HCT116 (cell line): Measurements from ENCODE around the gene AZGP1. TPM values are rescaled to one million over a fixed set of nuclear protein-coding genes. Genes with fewer than 3 reads are reported as not detected.

Experiments
- ATAC-seq: fragments of 200-7000 bp; cut with Tn5 transposase; 2 replicates; pipeline ENCODE4 v1.9.1; 2020; ENCODE audit warnings: mild to moderate bottlenecking, moderate library complexity
- BruUV-seq: library from RNA; stranded (reverse); fragments of 400-500 nt; replicated peaks from 2 replicates; lab custom pipeline; 2021; lab: Mats Ljungman, UMichigan
- CTCF ChIA-PET: fragments of 300-600 bp; sonication (Branson Sonifier 250); formaldehyde crosslinking; loops from one replicate; lab custom pipeline; 2021; ENCODE audit warnings: antibody characterized with exemption; lab: Charles Lee
- POLR2A ChIA-PET: fragments of 300-600, 350-600 bp; sonication (Branson Sonifier 250); formaldehyde crosslinking; loops from one replicate; lab custom pipeline; 2021; ENCODE audit warnings: antibody characterized with exemption; lab: Charles Lee
- RAD21 ChIA-PET, 2 experiments: fragments of 300-600 bp; sonication (Branson Sonifier 250); formaldehyde crosslinking; loops; one replicate each; lab custom pipeline; 2023; ENCODE audit warnings: low total read pairs in 2 of 2; ENCODE audit not compliant: uncharacterized antibody in 2 of 2, unreplicated experiment in 2 of 2, low non-redundant PET in 1 of 2; lab: Charles Lee
- DNase-seq: peaks from one replicate; pipeline ENCODE4 v3.0.0-alpha.2; 2010; ENCODE audit warnings: low read depth, low spot score
- H2AFZ ChIP-seq: fragments of 200-600 bp; shearing (Covaris generic), sonication (generic); 2 replicates; pipeline ENCODE4 v1.6.1; 2017; ENCODE audit warnings: low read depth, mixed run types, mixed read lengths, antibody characterized with exemption, low read length; ENCODE audit not compliant: poor library complexity, severe bottlenecking
- H3K27ac ChIP-seq: 2 replicates; pipeline ENCODE4 v1.5.1; 2012; ENCODE audit warnings: low read depth, low read length
- H3K27me3 ChIP-seq: fragments of 200-600 bp; sonication (generic); 2 replicates; pipeline ENCODE4 v1.6.1; 2016; ENCODE audit warnings: mixed run types, low read length, mixed read lengths; ENCODE audit not compliant: insufficient read depth
- H3K36me3 ChIP-seq, 2 experiments: fragments of 200-500 bp in 1 of 2; fragments of 200-600 bp in 1 of 2; sonication (Bioruptor generic) in 1 of 2; sonication (generic) in 1 of 2; 2 replicates each; pipeline versions ENCODE4 v1.5.1 to v1.6.1; 2014 to 2016; ENCODE audit warnings: low read length in 2 of 2, inconsistent platforms in 1 of 2, mixed read lengths in 1 of 2, mixed run types in 1 of 2; ENCODE audit not compliant: insufficient read depth in 2 of 2, control insufficient read depth in 1 of 2
- H3K4me1 ChIP-seq, 2 experiments: fragments of 200-600 bp in 1 of 2; sonication (generic) in 1 of 2; 2 replicates each; pipeline versions ENCODE4 v1.5.1 to v1.6.1; 2012 to 2017; ENCODE audit warnings: low read length in 2 of 2, inconsistent platforms in 1 of 2, mild to moderate bottlenecking in 1 of 2, mixed read lengths in 1 of 2, mixed run types in 1 of 2, moderate library complexity in 1 of 2; ENCODE audit not compliant: insufficient read depth in 2 of 2, control insufficient read depth in 1 of 2
- H3K4me2 ChIP-seq: fragments of 200-600 bp; sonication (generic); 2 replicates; pipeline ENCODE4 v1.6.1; 2017; ENCODE audit warnings: mixed run types, low read length, mixed read lengths
- H3K4me3 ChIP-seq, 2 experiments: fragments of 200-600 bp in 1 of 2; sonication (generic) in 1 of 2; replicated peaks in 1 of 2; 2 replicates each; pipeline ENCODE4 v1.5.1; 2011 to 2016; ENCODE audit warnings: low read length in 2 of 2, control low read depth in 1 of 2, low read depth in 1 of 2, mild to moderate bottlenecking in 1 of 2, mixed read lengths in 1 of 2, mixed run types in 1 of 2
- H3K79me2 ChIP-seq: fragments of 200-600 bp; sonication (generic); 2 replicates; pipeline ENCODE4 v1.6.1; 2017; ENCODE audit warnings: mild to moderate bottlenecking, mixed run types, low read length, moderate library complexity, mixed read lengths; ENCODE audit not compliant: insufficient read depth
- H3K9ac ChIP-seq: fragments of 200-600 bp; sonication (generic); 2 replicates; pipeline ENCODE4 v1.6.1; 2016; ENCODE audit warnings: low read length, mixed read lengths
- H3K9me2 ChIP-seq: fragments of 200-600 bp; sonication (generic), shearing (Covaris generic); 2 replicates; pipeline ENCODE4 v1.6.1; 2017; ENCODE audit warnings: mixed run types, mild to moderate bottlenecking, moderate library complexity; ENCODE audit not compliant: insufficient read depth
- H3K9me3 ChIP-seq, 2 experiments: fragments of 200-500 bp in 1 of 2; fragments of 200-600 bp in 1 of 2; sonication (Bioruptor generic) in 1 of 2; sonication (generic) in 1 of 2; 2 replicates each; pipeline ENCODE4 v1.6.1; 2014 to 2017; ENCODE audit warnings: low read length in 2 of 2, mixed read lengths in 2 of 2, inconsistent platforms in 1 of 2, low read depth in 1 of 2, mild to moderate bottlenecking in 1 of 2, mixed run types in 1 of 2, moderate library complexity in 1 of 2; ENCODE audit not compliant: control insufficient read depth in 1 of 2, insufficient read depth in 1 of 2
- H4K20me1 ChIP-seq: fragments of 200-600 bp; sonication (generic), shearing (Covaris generic); 2 replicates; pipeline ENCODE4 v1.6.1; 2017; ENCODE audit warnings: mixed run types, mild to moderate bottlenecking, moderate library complexity; ENCODE audit not compliant: insufficient read depth
- ATF3 ChIP-seq: IDR thresholded peaks from 2 replicates; pipeline ENCODE4 v1.6.1; 2012
- CBX3 ChIP-seq: IDR thresholded peaks from 2 replicates; pipeline ENCODE4 v1.6.1; 2012; ENCODE audit warnings: low read depth
- CEBPB ChIP-seq: IDR thresholded peaks from 2 replicates; pipeline ENCODE4 v1.6.1; 2012; ENCODE audit warnings: low read depth
- CTCF ChIP-seq, 3 experiments: fragments of 200-600 bp in 1 of 3; sonication (generic) in 1 of 3; IDR thresholded peaks in 2 of 3; conservative IDR thresholded peaks in 1 of 3; 2 replicates each; pipeline ENCODE4 v1.5.1; 2012 to 2017; ENCODE audit warnings: low read depth in 2 of 3, low read length in 2 of 3, antibody characterized with exemption in 1 of 3, borderline replicate concordance in 1 of 3, control low read depth in 1 of 3, mild to moderate bottlenecking in 1 of 3, mixed read lengths in 1 of 3, mixed run types in 1 of 3, moderate library complexity in 1 of 3; ENCODE audit not compliant: insufficient read depth in 1 of 3
- EGR1 ChIP-seq: IDR thresholded peaks from 2 replicates; pipeline ENCODE4 v1.6.1; 2012; ENCODE audit warnings: low read depth
- ELF1 ChIP-seq: IDR thresholded peaks from 2 replicates; pipeline ENCODE4 v1.6.1; 2012; ENCODE audit warnings: low read depth, borderline replicate concordance
- EZH2 ChIP-seq: fragments of 200-600 bp; sonication (generic); IDR thresholded peaks from 2 replicates; pipeline ENCODE4 v1.6.1; 2017; ENCODE audit warnings: antibody characterized with exemption, mixed run types
- EZH2phosphoT487 ChIP-seq: fragments of 200-600 bp; IDR thresholded peaks from 2 replicates; pipeline ENCODE4 v1.6.1; 2018; ENCODE audit warnings: antibody characterized with exemption, borderline replicate concordance
- FOSL1 ChIP-seq: IDR thresholded peaks from 2 replicates; pipeline ENCODE4 v1.6.1; 2012; ENCODE audit warnings: low read depth
- MAX ChIP-seq: IDR thresholded peaks from 2 replicates; pipeline ENCODE4 v1.6.1; 2012
- POLR2A ChIP-seq: IDR thresholded peaks from 2 replicates; pipeline ENCODE4 v1.7.0; 2011; ENCODE audit warnings: borderline replicate concordance; ENCODE audit not compliant: insufficient read depth, insufficient read length; ENCODE audit errors: extremely low read depth
- POLR2AphosphoS5 ChIP-seq: IDR thresholded peaks from 2 replicates; pipeline ENCODE4 v1.6.1; 2011; ENCODE audit warnings: mild to moderate bottlenecking, low read depth, low read length, moderate library complexity
- REST ChIP-seq: IDR thresholded peaks from 2 replicates; pipeline ENCODE4 v1.6.1; 2012; ENCODE audit warnings: low read depth
- SP1 ChIP-seq: IDR thresholded peaks from 2 replicates; pipeline ENCODE4 v1.6.1; 2012; ENCODE audit warnings: low read depth
- SRF ChIP-seq: IDR thresholded peaks from 2 replicates; pipeline ENCODE4 v1.6.1; 2012; ENCODE audit warnings: low read depth
- TCF7L2 ChIP-seq: IDR thresholded peaks from 2 replicates; pipeline ENCODE4 v1.7.0; 2011; ENCODE audit warnings: borderline replicate concordance, inconsistent platforms; ENCODE audit not compliant: insufficient read depth, insufficient read length; ENCODE audit errors: extremely low read depth
- ZBTB33 ChIP-seq: IDR thresholded peaks from 2 replicates; pipeline ENCODE4 v1.6.1; 2011; ENCODE audit warnings: mild to moderate bottlenecking, low read length, moderate library complexity; ENCODE audit not compliant: insufficient replicate concordance; ENCODE audit errors: extremely low read depth
- ZFX ChIP-seq: fragments of 450-650 bp; IDR thresholded peaks from 2 replicates; pipeline ENCODE4 v1.6.1; 2017
- ZNF274 ChIP-seq: fragments of 200-500 bp; sonication (Bioruptor generic); IDR thresholded peaks from 2 replicates; pipeline ENCODE4 v1.6.1; 2014; ENCODE audit warnings: mild to moderate bottlenecking, low read depth, low read length, inconsistent platforms
- intact Hi-C: fragments of 100-400 bp; cut with micrococcal nuclease; formaldehyde crosslinking; loops from 2 replicates; pipeline ENCODE4 v1.10.0; 2022
- total RNA-seq: library from RNA; stranded (reverse); gene quantifications from one replicate; pipeline ENCODE4 v1.2.1, GENCODE V29; 2021; ENCODE audit not compliant: unreplicated experiment

Gene AZGP1
- total RNA-seq, 1 experiment from 2014 or later = 1.1 TPM

- Histone ChIP-seq H3K79me2 (no peaks in the 10 kb centered on the region), H3K4me1 (no peaks in the 10 kb centered on the region), H3K27me3 (no peaks in the 10 kb centered on the region), H3K4me2 (no peak overlapping the region), H3K9me3 (peaks cover 3 to 8% of the 10 kb centered on the region in 2 experiments; a peak in 2 of 4 replicates), H2AFZ (no peak overlapping the region), H3K9me2 (no peaks in the 10 kb centered on the region), H3K4me3 (no peak overlapping the region), H3K9ac (no peak overlapping the region), H4K20me1 (no peaks in the 10 kb centered on the region), H3K27ac (no peak overlapping the region), H3K36me3 (no peaks in the 10 kb centered on the region)
- TF ChIP-seq ELF1 (no peak), EZH2 (no peak), ATF3 (no peak), CEBPB (no peak), CBX3 (no peak), ZNF274 (no peak), ZFX (no peak), ZBTB33 (no peak), EGR1 (no peak), SRF (no peak), EZH2phosphoT487 (no peak), REST (no peak), POLR2AphosphoS5 (no peak), SP1 (no peak), FOSL1 (no peak), MAX (no peak), POLR2A (no peak), TCF7L2 (no peak), CTCF (IDR thresholded peaks at IDR 0.05 in 2 of 3, conservative IDR thresholded peaks at IDR 0.05 in 1 of 3; ENCODE audit: borderline replicate concordance in 1 of 3, insufficient read depth in 1 of 3, low read depth in 2 of 3, low read length in 2 of 3) (no peak)
- BruUV-seq = no TSS peak
- RAD21 ChIA-PET = no interaction called here
- DNase-seq (no peak), ATAC-seq (no peak)
- POLR2A ChIA-PET = no interaction called here
- CTCF ChIA-PET = no interaction called here
- intact Hi-C loops = no loop called here
Observed at GRCh38 chr7:99943641-99944496, 32.0 kb downstream of the AZGP1 start.
